Endodermal cell (in vitro differentiated cells): Measurements from ENCODE around the gene SARS1. TPM values are rescaled to one million over a fixed set of nuclear protein-coding genes. Genes with fewer than 3 reads are reported as not detected.

Experiments
- DNase-seq: peaks from one replicate; pipeline ENCODE4 v3.0.0-alpha.2; 2017
- H3K27ac ChIP-seq: 2 replicates; pipeline ENCODE4 v1.5.1; 2013; ENCODE audit warnings: mild to moderate bottlenecking, low read depth, low read length, moderate library complexity
- H3K27me3 ChIP-seq: 2 replicates; pipeline ENCODE4 v1.6.1; 2013; ENCODE audit warnings: mild to moderate bottlenecking, low read length, moderate library complexity; ENCODE audit not compliant: insufficient read depth, control insufficient read depth, poor library complexity, severe bottlenecking
- H3K36me3 ChIP-seq: 2 replicates; pipeline ENCODE4 v1.7.0; 2013; ENCODE audit warnings: mild to moderate bottlenecking, low read length, moderate library complexity; ENCODE audit not compliant: control insufficient read depth, insufficient read depth
- H3K4me1 ChIP-seq: one replicate; pipeline ENCODE4 v1.7.0; 2013; ENCODE audit warnings: low read length; ENCODE audit not compliant: control insufficient read depth, insufficient read depth
- H3K4me3 ChIP-seq: 2 replicates; pipeline ENCODE4 v1.5.1; 2013; ENCODE audit warnings: mild to moderate bottlenecking, low read length, moderate library complexity
- H3K9ac ChIP-seq: 2 replicates; pipeline ENCODE4 v1.6.1; 2013; ENCODE audit warnings: mild to moderate bottlenecking, low read length, moderate library complexity; ENCODE audit not compliant: poor library complexity, severe bottlenecking; ENCODE audit errors: extremely low read depth
- H3K9me3 ChIP-seq: 2 replicates; pipeline ENCODE4 v1.6.1; 2013; ENCODE audit warnings: mild to moderate bottlenecking, low read length, moderate library complexity; ENCODE audit not compliant: control insufficient read depth
- H3K27ac Mint-ChIP-seq: 2 replicates; pipeline ENCODE4 v1.8.0; 2020; ENCODE audit warnings: mixed read lengths
- H3K27me3 Mint-ChIP-seq: 2 replicates; pipeline ENCODE4 v1.8.0; 2021; ENCODE audit warnings: mild to moderate bottlenecking, mixed read lengths; ENCODE audit not compliant: insufficient read depth
- H3K36me3 Mint-ChIP-seq: 2 replicates; pipeline ENCODE4 v1.8.0; 2020; ENCODE audit warnings: low read depth, mixed read lengths
- H3K4me1 Mint-ChIP-seq: 2 replicates; pipeline ENCODE4 v1.8.0; 2020; ENCODE audit warnings: mixed read lengths
- H3K4me3 Mint-ChIP-seq: 2 replicates; pipeline ENCODE4 v1.8.0; 2020; ENCODE audit warnings: mild to moderate bottlenecking, moderate library complexity, mixed read lengths
- H3K9me3 Mint-ChIP-seq: 2 replicates; pipeline ENCODE4 v1.8.0; 2020; ENCODE audit warnings: mild to moderate bottlenecking, mixed read lengths
- WGBS, 2 experiments: methylation state at CpG; one replicate each; pipeline versions ENCODE4 v1.1.5 to v1.1.7; 2013; ENCODE audit warnings: missing lambda C conversion rate in 2 of 2, mixed read lengths in 1 of 2; ENCODE audit not compliant: insufficient coverage in 1 of 2, insufficient read length in 1 of 2; 5-methylcytosine and 5-hydroxymethylcytosine counted together
- total RNA-seq, 2 donors: library from RNA; stranded (reverse); fragmentation: NEBNext Ultra II Directional in 1 of 2; extraction: Animal tissue kit (Norgen Biotek cat#: 25700) in 1 of 2; gene quantifications; 2 replicates in 1 of 2; 3 replicates in 1 of 2; pipeline ENCODE4 v1.2.1, GENCODE V29; 2021
- TF ChIP-seq, protein P1 (sequence below): fragments of 200-600 bp; sonication (generic); conservative IDR thresholded peaks from 2 replicates; pipeline ENCODE4 v1.5.0; 2021; ENCODE audit warnings: antibody characterized with exemption, mild to moderate bottlenecking

SARS1 gene
- total RNA-seq, 2 donors from 2014 or later = 100 to 101 TPM

DNA sequence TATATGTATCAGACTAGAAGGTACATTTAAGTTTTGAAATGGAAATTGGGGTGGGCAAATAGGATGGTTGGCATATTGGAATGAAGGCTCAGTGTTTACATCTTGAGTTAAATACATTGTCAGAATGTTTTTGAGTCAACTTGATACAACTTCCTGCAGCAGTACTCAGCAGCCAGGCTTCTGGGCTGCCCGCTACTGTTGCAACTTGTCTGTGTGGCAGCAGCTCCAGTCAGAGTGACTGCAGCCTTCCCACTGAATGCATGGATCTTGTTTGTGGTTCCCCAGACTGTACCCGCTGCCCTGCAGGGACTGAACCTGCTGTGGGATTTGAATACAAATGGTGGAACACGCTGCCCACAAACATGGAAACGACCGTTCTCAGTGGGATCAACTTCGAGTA lies 24.9 kb upstream of the SARS1 start:
- Mint-ChIP-seq H3K36me3 (no peaks in the 10 kb centered on the region), H3K4me3 (no peak overlapping the region), H3K9me3 (no peaks in the 10 kb centered on the region), H3K27ac (no peak overlapping the region), H3K27me3 (peaks cover 4% of the 10 kb centered on the region), H3K4me1 (peaks cover 34% of the 10 kb centered on the region)
- H3K36me3 ChIP-seq = no peaks in the 10 kb centered on the region
- no peak for DNase-seq
- no peak overlapping the region for H3K9ac ChIP-seq
- 56 to 80% methylated on average over 4 to 6 of the region's 6 CpGs for WGBS, 2 experiments
- no peaks in the 10 kb centered on the region for H3K27me3 ChIP-seq
- no peaks in the 10 kb centered on the region for H3K9me3 ChIP-seq
- H3K4me3 ChIP-seq = no peak overlapping the region
- TF ChIP-seq, protein P1, sequence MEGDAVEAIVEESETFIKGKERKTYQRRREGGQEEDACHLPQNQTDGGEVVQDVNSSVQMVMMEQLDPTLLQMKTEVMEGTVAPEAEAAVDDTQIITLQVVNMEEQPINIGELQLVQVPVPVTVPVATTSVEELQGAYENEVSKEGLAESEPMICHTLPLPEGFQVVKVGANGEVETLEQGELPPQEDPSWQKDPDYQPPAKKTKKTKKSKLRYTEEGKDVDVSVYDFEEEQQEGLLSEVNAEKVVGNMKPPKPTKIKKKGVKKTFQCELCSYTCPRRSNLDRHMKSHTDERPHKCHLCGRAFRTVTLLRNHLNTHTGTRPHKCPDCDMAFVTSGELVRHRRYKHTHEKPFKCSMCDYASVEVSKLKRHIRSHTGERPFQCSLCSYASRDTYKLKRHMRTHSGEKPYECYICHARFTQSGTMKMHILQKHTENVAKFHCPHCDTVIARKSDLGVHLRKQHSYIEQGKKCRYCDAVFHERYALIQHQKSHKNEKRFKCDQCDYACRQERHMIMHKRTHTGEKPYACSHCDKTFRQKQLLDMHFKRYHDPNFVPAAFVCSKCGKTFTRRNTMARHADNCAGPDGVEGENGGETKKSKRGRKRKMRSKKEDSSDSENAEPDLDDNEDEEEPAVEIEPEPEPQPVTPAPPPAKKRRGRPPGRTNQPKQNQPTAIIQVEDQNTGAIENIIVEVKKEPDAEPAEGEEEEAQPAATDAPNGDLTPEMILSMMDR = no peak
- no peak overlapping the region for H3K27ac ChIP-seq
- no peaks in the 10 kb centered on the region for H3K4me1 ChIP-seq

DNA sequence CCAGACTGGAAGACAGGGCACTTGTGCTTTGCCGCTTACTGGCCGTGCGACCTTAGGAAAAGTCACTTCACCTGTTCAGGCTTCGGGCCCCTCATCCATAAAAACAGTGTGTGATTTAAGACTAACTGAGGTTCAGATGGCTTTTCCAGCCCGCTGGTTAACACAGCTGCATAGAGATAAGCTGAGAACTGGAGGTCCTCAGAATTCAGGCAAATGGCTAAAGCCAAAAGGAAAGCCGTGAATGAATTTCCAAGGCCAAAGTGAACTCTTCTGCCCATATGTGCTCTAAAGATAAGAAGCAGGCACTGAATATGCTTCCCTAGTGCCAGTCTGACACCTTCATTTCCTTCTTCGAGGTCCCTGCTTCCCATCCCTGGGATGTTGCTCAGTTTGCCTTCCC lies 23.5 kb upstream of the SARS1 start:
- H3K9me3 ChIP-seq = no peaks in the 10 kb centered on the region
- no peak overlapping the region for H3K9ac ChIP-seq
- no peak overlapping the region for H3K4me3 Mint-ChIP-seq
- H3K36me3 Mint-ChIP-seq = no peaks in the 10 kb centered on the region
- H3K27ac Mint-ChIP-seq = no peak overlapping the region
- H3K27ac ChIP-seq = no peak overlapping the region
- no peaks in the 10 kb centered on the region for H3K36me3 ChIP-seq
- no peaks in the 10 kb centered on the region for H3K9me3 Mint-ChIP-seq
- H3K27me3 ChIP-seq = no peaks in the 10 kb centered on the region
- no peak for DNase-seq
- H3K27me3 Mint-ChIP-seq = peaks cover 4% of the 10 kb centered on the region
- 94 to 96% methylated on average over 6 to 7 of the region's 7 CpGs for WGBS, 2 experiments
- TF ChIP-seq, protein P1 = no peak
- no peak overlapping the region for H3K4me3 ChIP-seq
- H3K4me1 Mint-ChIP-seq = peaks cover 32% of the 10 kb centered on the region
- no peaks in the 10 kb centered on the region for H3K4me1 ChIP-seq

DNA sequence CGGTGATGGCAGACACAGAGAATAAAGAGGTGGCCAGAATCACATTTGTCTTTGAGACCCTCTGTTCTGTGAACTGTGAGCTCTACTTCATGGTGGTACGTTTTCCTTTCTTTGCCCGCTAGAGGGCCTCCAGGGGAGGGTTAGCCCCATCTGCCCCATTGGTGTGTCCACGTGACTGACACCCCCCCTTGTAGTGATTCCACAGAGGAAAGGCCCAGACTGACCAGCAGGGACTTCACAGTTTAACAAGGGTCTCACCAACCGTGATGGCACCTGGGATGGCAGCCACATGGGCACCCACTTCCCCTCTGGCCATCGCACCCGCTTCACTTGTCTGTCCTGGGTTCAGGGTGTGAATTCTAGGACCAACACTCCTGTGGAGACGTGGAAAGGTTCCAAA lies 22.3 kb upstream of the SARS1 start:
- Mint-ChIP-seq H3K4me1 (peaks cover 20% of the 10 kb centered on the region), H3K27me3 (peaks cover 4% of the 10 kb centered on the region), H3K27ac (no peak overlapping the region), H3K36me3 (no peaks in the 10 kb centered on the region), H3K9me3 (no peaks in the 10 kb centered on the region), H3K4me3 (no peak overlapping the region)
- Histone ChIP-seq H3K9me3 (no peaks in the 10 kb centered on the region), H3K27ac (no peak overlapping the region), H3K4me1 (no peaks in the 10 kb centered on the region), H3K9ac (no peak overlapping the region), H3K4me3 (no peak overlapping the region), H3K27me3 (no peaks in the 10 kb centered on the region), H3K36me3 (no peaks in the 10 kb centered on the region)
- 85 to 100% methylated on average over 6 to 8 of the region's 8 CpGs for WGBS, 2 experiments
- TF ChIP-seq, protein P1 = peak; percentile 77
- DNase-seq = peak; percentile 87
